Liver (tissue), 9 donors: ENCODE data around the gene ANOS1. TPM values are rescaled to one million over a fixed set of nuclear protein-coding genes. Genes with fewer than 3 reads are reported as not detected.

Source experiments
- DNase-seq: peaks from one replicate; pipeline ENCODE4 v3.0.0-alpha.2; 2017; ENCODE audit warnings: low spot score
- H3K27ac ChIP-seq, 2 donors: one replicate each; pipeline ENCODE4 v1.7.0; 2013; ENCODE audit warnings: inconsistent platforms in 2 of 2, low read length in 2 of 2, control low read depth in 1 of 2, low read depth in 1 of 2, mild to moderate bottlenecking in 1 of 2
- H3K27me3 ChIP-seq, 4 donors: one replicate each; pipeline versions ENCODE4 v1.6.1 to v1.7.0; 2013; ENCODE audit warnings: low read length in 3 of 4, inconsistent platforms in 1 of 4, mild to moderate bottlenecking in 1 of 4, moderate library complexity in 1 of 4; ENCODE audit not compliant: control insufficient read depth in 4 of 4, insufficient read depth in 4 of 4
- H3K36me3 ChIP-seq, 4 donors: one replicate each; pipeline versions ENCODE4 v1.6.1 to v1.7.0; 2013; ENCODE audit warnings: low read length in 3 of 4, mild to moderate bottlenecking in 3 of 4, low read depth in 1 of 4, moderate library complexity in 1 of 4; ENCODE audit not compliant: control insufficient read depth in 4 of 4, insufficient read depth in 3 of 4
- H3K4me1 ChIP-seq, 4 donors: one replicate each; pipeline versions ENCODE4 v1.6.1 to v1.7.0; 2013; ENCODE audit warnings: low read length in 3 of 4, mild to moderate bottlenecking in 3 of 4, moderate library complexity in 1 of 4; ENCODE audit not compliant: control insufficient read depth in 4 of 4, insufficient read depth in 4 of 4
- H3K4me3 ChIP-seq, 3 donors: one replicate each; pipeline versions ENCODE4 v1.6.1 to v1.7.0; 2013; ENCODE audit warnings: low read length in 3 of 3, control low read depth in 1 of 3, low read depth in 1 of 3, mild to moderate bottlenecking in 1 of 3
- H3K9ac ChIP-seq, 2 donors: one replicate each; pipeline ENCODE4 v1.7.0; 2013; ENCODE audit warnings: low read length in 2 of 2, mild to moderate bottlenecking in 2 of 2, moderate library complexity in 2 of 2, control low read depth in 1 of 2, low read depth in 1 of 2
- H3K9me3 ChIP-seq, 4 donors: one replicate each; pipeline versions ENCODE4 v1.6.1 to v1.7.0; 2013; ENCODE audit warnings: low read length in 3 of 4; ENCODE audit not compliant: control insufficient read depth in 4 of 4
- ATF3 ChIP-seq: IDR thresholded peaks from 2 replicates; pipeline ENCODE4 v1.6.1; 2016; ENCODE audit warnings: antibody characterized with exemption
- EGR1 ChIP-seq, 2 donors: IDR thresholded peaks; 2 replicates each; pipeline ENCODE4 v1.6.1; 2016 to 2018; ENCODE audit warnings: antibody characterized with exemption in 2 of 2, low read depth in 2 of 2
- FOXA1 ChIP-seq: IDR thresholded peaks from 2 replicates; pipeline ENCODE4 v1.6.1; 2016; ENCODE audit warnings: antibody characterized with exemption
- FOXA2 ChIP-seq: IDR thresholded peaks from 2 replicates; pipeline ENCODE4 v1.6.1; 2016; ENCODE audit warnings: antibody characterized with exemption
- HNF4A ChIP-seq, 2 donors: conservative IDR thresholded peaks; 2 replicates each; pipeline ENCODE4 v1.6.1; 2016; ENCODE audit warnings: antibody characterized with exemption in 2 of 2, mild to moderate bottlenecking in 2 of 2
- JUND ChIP-seq, 2 donors: IDR thresholded peaks; 2 replicates each; pipeline ENCODE4 v1.6.1; 2016; ENCODE audit warnings: antibody characterized with exemption in 2 of 2
- MAX ChIP-seq: IDR thresholded peaks from 2 replicates; pipeline ENCODE4 v1.6.1; 2016; ENCODE audit warnings: antibody characterized with exemption
- NR2F2 ChIP-seq: IDR thresholded peaks from 2 replicates; pipeline ENCODE4 v1.6.1; 2016; ENCODE audit warnings: antibody characterized with exemption
- RAD21 ChIP-seq, 2 donors: IDR thresholded peaks; 2 replicates each; pipeline ENCODE4 v1.6.1; 2016; ENCODE audit warnings: antibody characterized with exemption in 2 of 2, mild to moderate bottlenecking in 2 of 2
- REST ChIP-seq: IDR thresholded peaks from 2 replicates; pipeline ENCODE4 v1.6.1; 2016; ENCODE audit warnings: antibody characterized with exemption, mild to moderate bottlenecking
- RXRA ChIP-seq, 2 donors: IDR thresholded peaks; 2 replicates each; pipeline ENCODE4 v1.6.1; 2017 to 2018; ENCODE audit warnings: antibody characterized with exemption in 2 of 2, mild to moderate bottlenecking in 1 of 2
- SP1 ChIP-seq: IDR thresholded peaks from 2 replicates; pipeline ENCODE4 v1.6.1; 2018; ENCODE audit warnings: antibody characterized with exemption, mild to moderate bottlenecking
- TAF1 ChIP-seq: conservative IDR thresholded peaks from 2 replicates; pipeline ENCODE4 v1.6.1; 2016; ENCODE audit warnings: antibody characterized with exemption, mild to moderate bottlenecking
- YY1 ChIP-seq: IDR thresholded peaks from 2 replicates; pipeline ENCODE4 v1.6.1; 2016; ENCODE audit warnings: antibody characterized with exemption, mild to moderate bottlenecking
- ZBTB33 ChIP-seq: IDR thresholded peaks from 2 replicates; pipeline ENCODE4 v1.6.1; 2016; ENCODE audit warnings: antibody characterized with exemption
- WGBS: extraction: QIAGEN DNeasy Blood & Tissue Kit; methylation state at CpG from one replicate; pipeline ENCODE4 v1.1.7; 2013; 5-methylcytosine and 5-hydroxymethylcytosine counted together
- polyA plus RNA-seq, 2 donors: library from polyadenylated mRNA; stranded (reverse) in 1 of 2; unstranded in 1 of 2; fragments of 200-250 nt in 1 of 2; fragments of >200 nt in 1 of 2; fragmentation: Nextera tagmentation in 1 of 2; extraction: Ambion mirVana in 1 of 2; gene quantifications; one replicate each; pipeline versions ENCODE4 v1.2.1 to v1.2.3, GENCODE V29; 2013 to 2015
- total RNA-seq, 2 donors: library from RNA; depleted of rRNA; stranded (reverse); fragments of >200 nt; gene quantifications; one replicate each; pipeline ENCODE4 v1.2.3, GENCODE V29; 2014
- donor health status: healthy.
- donor health status: healthy.
- donor health status: healthy.
- donor health status: healthy.
- donor health status: healthy.

The ANOS1 gene
- total and polyA plus RNA-seq, 4 donors = 0.08 to 1.6 (median 0.27) TPM

- TF ChIP-seq REST (no peak), JUND (IDR thresholded peaks at IDR 0.05) (no peak)
Measured at GRCh38 chrX:8636497-8636896, 95.4 kb downstream of the ANOS1 start (continued).

- DNase-seq = no peak
- Histone ChIP-seq H3K36me3 (no peaks in the 10 kb centered on the region), H3K9ac (no peak overlapping the region), H3K27ac (no peak overlapping the region), H3K27me3 (peaks cover 0 to 2% (median 0%) of the 10 kb centered on the region in 4 donors), H3K4me1 (no peaks in the 10 kb centered on the region), H3K9me3 (no peaks in the 10 kb centered on the region), H3K4me3 (no peak overlapping the region)
- no peak for TF ChIP-seq REST
- no peak for TF ChIP-seq SP1
- TF ChIP-seq FOXA1 = no peak
- TF ChIP-seq RAD21 (IDR thresholded peaks at IDR 0.05) = no peak
- no peak for TF ChIP-seq HNF4A (conservative IDR thresholded peaks at IDR 0.05)
- no peak for TF ChIP-seq TAF1
- TF ChIP-seq ATF3 = no peak
- TF ChIP-seq NR2F2 = no peak
- TF ChIP-seq EGR1 (IDR thresholded peaks at IDR 0.05; ENCODE audit: low read depth in 2 of 2) = no peak
- TF ChIP-seq JUND (IDR thresholded peaks at IDR 0.05) = no peak
- TF ChIP-seq YY1 = no peak
- no peak for TF ChIP-seq ZBTB33
- TF ChIP-seq MAX = no peak
- TF ChIP-seq FOXA2 = no peak
- TF ChIP-seq RXRA (IDR thresholded peaks at IDR 0.05) = no peak
- WGBS = 89% methylated on average over 5 of the region's 5 CpGs
Measured at GRCh38 chrX:8635812-8636211, 96.1 kb downstream of the ANOS1 start.
